Choroid plexus epithelial cell (primary cell): ENCODE results near the gene ALDH9A1.

Experiments
- DNase-seq: peaks from one replicate; pipeline ENCODE4 v3.0.0-alpha.2; 2010; ENCODE audit warnings: low read depth
- H3K4me3 ChIP-seq: 2 replicates; pipeline ENCODE4 v1.5.1; 2011; ENCODE audit warnings: low read depth, mild to moderate bottlenecking, control low read depth, low read length, moderate library complexity
- TF ChIP-seq, protein P1 (sequence below): conservative IDR thresholded peaks from 2 replicates; pipeline ENCODE4 v1.5.1; 2011; ENCODE audit warnings: low read depth, mild to moderate bottlenecking, control low read depth, inconsistent platforms, low read length, moderate library complexity

ALDH9A1 gene

DNA sequence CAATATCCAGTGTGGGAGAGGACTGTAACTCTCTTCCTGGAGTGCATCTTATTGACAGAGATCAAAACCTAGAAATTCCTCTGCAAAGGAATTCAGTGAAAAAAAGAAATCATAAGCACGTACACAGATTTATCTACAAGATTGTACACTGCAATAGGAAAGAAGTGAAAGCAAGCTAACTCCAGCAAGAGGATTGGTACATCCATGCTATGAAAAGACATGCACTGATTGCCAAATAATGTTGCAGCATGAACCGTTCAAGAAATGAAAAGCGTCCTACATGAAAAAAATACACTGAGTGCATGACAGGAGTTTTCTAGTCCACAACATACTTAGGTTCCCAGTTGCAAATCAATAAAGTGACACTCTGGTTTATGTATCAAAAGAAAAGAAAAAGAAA lies 69.2 kb downstream of the ALDH9A1 start:
- DNase-seq = no peak
- TF ChIP-seq, protein P1, sequence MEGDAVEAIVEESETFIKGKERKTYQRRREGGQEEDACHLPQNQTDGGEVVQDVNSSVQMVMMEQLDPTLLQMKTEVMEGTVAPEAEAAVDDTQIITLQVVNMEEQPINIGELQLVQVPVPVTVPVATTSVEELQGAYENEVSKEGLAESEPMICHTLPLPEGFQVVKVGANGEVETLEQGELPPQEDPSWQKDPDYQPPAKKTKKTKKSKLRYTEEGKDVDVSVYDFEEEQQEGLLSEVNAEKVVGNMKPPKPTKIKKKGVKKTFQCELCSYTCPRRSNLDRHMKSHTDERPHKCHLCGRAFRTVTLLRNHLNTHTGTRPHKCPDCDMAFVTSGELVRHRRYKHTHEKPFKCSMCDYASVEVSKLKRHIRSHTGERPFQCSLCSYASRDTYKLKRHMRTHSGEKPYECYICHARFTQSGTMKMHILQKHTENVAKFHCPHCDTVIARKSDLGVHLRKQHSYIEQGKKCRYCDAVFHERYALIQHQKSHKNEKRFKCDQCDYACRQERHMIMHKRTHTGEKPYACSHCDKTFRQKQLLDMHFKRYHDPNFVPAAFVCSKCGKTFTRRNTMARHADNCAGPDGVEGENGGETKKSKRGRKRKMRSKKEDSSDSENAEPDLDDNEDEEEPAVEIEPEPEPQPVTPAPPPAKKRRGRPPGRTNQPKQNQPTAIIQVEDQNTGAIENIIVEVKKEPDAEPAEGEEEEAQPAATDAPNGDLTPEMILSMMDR = no peak
- no peak overlapping the region for H3K4me3 ChIP-seq

DNA sequence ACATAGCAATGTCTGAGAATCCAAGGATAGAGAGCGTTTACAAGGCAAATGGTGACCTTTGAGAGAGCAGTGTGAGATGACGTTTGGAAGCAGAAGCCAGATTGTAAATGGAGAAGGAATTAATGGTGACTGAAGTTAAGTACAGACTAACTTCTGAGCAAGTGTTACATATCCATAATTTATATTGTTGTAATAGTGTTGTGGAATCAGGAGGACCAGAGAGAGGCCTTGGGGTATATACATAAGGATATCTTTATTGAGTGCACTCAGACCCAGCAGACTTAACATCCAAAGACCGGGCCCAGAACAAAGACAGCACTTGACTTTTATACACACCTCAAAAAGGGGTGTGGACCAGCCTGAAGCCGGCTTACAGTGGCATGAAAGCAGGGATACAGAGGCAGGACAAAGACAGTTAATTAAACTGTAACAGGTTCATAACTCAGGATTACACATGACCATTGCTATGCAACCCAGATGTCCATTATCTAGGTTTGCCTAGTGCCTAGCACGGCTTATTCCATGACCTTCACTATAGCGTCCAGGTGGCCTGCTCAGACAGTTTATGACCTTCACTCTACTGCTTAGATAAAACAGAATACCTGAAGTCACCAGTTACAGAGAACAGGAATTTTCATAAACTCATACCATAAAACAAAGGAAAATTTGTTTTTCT lies 70.1 kb downstream of the ALDH9A1 start:
- H3K4me3 ChIP-seq = no peak overlapping the region
- no peak for DNase-seq
- TF ChIP-seq, protein P1 = no peak

DNA sequence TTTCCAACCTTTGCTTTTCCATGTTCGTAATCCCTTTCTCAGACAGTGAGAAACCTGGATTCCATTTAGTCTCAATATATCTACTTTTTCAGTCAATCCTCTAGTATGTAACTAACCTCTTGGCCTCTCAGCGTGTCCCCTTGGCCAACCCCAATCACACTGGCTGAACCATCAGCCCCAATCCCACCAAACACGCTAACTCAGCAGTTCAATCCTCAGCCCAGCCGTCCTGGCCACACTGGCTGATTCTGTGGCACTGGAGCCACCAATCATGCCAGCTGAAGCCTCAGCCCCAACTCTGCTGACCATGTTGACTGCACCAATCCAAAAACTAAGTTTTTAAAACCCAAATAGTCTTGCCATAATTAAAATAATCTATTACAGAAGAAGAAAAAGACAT lies 73.9 kb downstream of the ALDH9A1 start:
- DNase-seq = no peak
- no peak overlapping the region for H3K4me3 ChIP-seq
- TF ChIP-seq, protein P1 = no peak

DNA sequence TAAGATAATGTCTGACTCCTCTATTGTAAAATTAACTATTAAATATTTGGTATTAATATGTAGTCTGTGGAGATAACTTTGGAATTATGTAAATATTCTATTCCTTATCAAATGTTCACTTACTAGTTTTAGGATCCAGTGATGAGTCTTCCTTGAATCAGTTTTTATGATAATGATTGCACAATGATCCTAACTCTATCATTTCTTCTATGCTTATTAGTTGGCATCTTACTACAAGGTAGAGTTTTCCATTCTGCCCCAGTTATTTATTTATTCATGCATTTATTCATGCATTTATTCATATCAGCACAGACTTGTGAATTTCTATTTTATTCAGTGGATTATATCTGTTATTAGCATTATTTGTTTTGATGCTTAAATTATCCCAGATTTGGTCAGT lies 74.7 kb downstream of the ALDH9A1 start:
- no peak for DNase-seq
- TF ChIP-seq, protein P1 = no peak
- no peak overlapping the region for H3K4me3 ChIP-seq

DNA sequence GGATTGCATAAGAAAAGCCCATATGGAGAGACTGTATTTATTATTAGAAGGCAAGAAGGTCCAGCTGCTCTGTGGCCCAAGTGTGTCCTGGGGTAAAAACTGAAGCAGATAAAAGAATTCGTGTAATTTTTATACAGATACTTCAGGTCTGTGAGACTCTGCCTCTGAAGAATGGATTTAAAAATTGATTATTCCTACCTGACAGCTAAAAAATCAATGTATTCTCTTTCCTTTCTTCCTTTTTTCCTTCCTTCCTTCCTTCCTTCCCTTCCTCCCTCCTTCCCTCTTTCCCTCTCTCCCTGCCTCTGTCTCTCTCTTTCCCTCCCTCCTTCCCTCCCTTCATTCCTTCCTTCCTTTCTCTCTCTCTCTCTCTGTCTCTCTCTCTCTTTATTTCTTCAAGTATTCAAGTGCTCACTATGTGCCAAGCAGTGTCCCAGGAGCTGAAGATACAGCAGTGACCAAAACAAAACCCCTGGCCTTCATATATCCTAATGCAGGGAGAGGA lies 78.7 kb downstream of the ALDH9A1 start:
- DNase-seq = no peak
- TF ChIP-seq, protein P1 = no peak
- H3K4me3 ChIP-seq = no peak overlapping the region

DNA sequence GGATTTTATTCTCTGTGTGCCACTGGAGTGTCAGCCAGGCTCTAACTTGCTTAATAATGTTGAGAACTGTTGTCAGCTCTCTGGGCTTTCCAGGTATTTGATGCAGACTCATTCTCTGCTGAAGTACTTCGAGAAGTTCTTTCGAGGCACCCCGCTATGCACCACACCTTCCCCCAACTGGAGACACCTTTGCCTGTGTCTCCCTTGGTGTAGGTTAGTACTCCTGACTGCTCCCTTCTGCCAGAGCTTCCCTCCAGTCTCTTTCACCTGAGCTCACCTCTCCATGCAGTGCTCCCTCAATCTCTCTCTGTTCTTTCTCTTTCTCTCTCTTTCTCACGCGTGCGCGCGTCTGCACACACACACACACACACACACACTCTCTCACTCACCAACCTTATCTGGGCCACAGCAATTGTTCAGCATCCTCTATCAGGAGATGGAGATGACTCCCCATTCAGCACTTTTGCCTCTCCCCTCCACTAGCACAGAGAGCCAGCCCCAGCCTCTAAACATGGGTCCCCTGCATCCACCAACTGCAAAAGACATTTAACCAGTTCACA lies 81.3 kb downstream of the ALDH9A1 start:
- no peak for DNase-seq
- TF ChIP-seq, protein P1 = no peak
- H3K4me3 ChIP-seq = no peak overlapping the region
